MM.1S (cell line): ENCODE measurements around the gene TFR2.

ENCODE experiments used
- DNase-seq: peaks from one replicate; pipeline ENCODE4 v3.0.0-alpha.2; 2015
- H2AFZ ChIP-seq: fragments of 300-600 bp; sonication (generic); 2 replicates; pipeline ENCODE4 v1.6.0; 2016; ENCODE audit warnings: antibody characterized with exemption, low read length
- H3F3A ChIP-seq: fragments of 300-600 bp; sonication (generic); 2 replicates; pipeline ENCODE4 v1.6.1; 2016; ENCODE audit warnings: mild to moderate bottlenecking, antibody characterized with exemption, low read length, moderate library complexity, mixed read lengths; ENCODE audit not compliant: insufficient read depth
- H3K27ac ChIP-seq: fragments of 300-600 bp; sonication (generic); 2 replicates; pipeline ENCODE4 v1.5.1; 2016; ENCODE audit warnings: mild to moderate bottlenecking, low read length
- H3K27me3 ChIP-seq: fragments of 300-600 bp; sonication (generic); replicated peaks from 2 replicates; pipeline ENCODE4 v1.6.0; 2016; ENCODE audit warnings: low read length; ENCODE audit not compliant: insufficient read depth
- H3K36me3 ChIP-seq: fragments of 300-600 bp; sonication (generic); replicated peaks from 2 replicates; pipeline ENCODE4 v1.6.1; 2016; ENCODE audit warnings: mild to moderate bottlenecking, low read length, mixed read lengths; ENCODE audit not compliant: insufficient read depth
- H3K4me1 ChIP-seq: fragments of 300-600 bp; sonication (generic); 2 replicates; pipeline ENCODE4 v1.6.1; 2016; ENCODE audit warnings: low read length, mixed read lengths
- H3K4me2 ChIP-seq: fragments of 300-600 bp; sonication (generic); 2 replicates; pipeline ENCODE4 v1.6.0; 2016; ENCODE audit warnings: low read depth, low read length
- H3K4me3 ChIP-seq: fragments of 300-600 bp; sonication (generic); 2 replicates; pipeline ENCODE4 v1.5.1; 2016; ENCODE audit warnings: low read length, mixed read lengths
- H3K79me2 ChIP-seq: fragments of 300-600 bp; sonication (generic); 2 replicates; pipeline ENCODE4 v1.6.1; 2016; ENCODE audit warnings: mixed run types, low read length, mixed read lengths
- H3K9ac ChIP-seq: fragments of 300-600 bp; sonication (generic); 2 replicates; pipeline ENCODE4 v1.6.1; 2016; ENCODE audit warnings: low read length, mixed read lengths
- H3K9me2 ChIP-seq: fragments of 300-600 bp; sonication (generic); replicated peaks from 2 replicates; pipeline ENCODE4 v1.6.1; 2016; ENCODE audit warnings: mild to moderate bottlenecking, low read length, mixed read lengths; ENCODE audit not compliant: insufficient read depth
- H3K9me3 ChIP-seq: fragments of 300-600 bp; sonication (generic); replicated peaks from 2 replicates; pipeline ENCODE4 v1.6.1; 2016; ENCODE audit warnings: mild to moderate bottlenecking, low read length, mixed read lengths; ENCODE audit not compliant: insufficient read depth
- H4K20me1 ChIP-seq: fragments of 300-600 bp; sonication (generic); 2 replicates; pipeline ENCODE4 v1.6.1; 2016; ENCODE audit warnings: mild to moderate bottlenecking, low read length, moderate library complexity, mixed read lengths; ENCODE audit not compliant: insufficient read depth
- CTCF ChIP-seq: fragments of 300-600 bp; sonication (generic); IDR thresholded peaks from 2 replicates; pipeline ENCODE4 v1.5.1; 2016; ENCODE audit warnings: antibody characterized with exemption, low read length, mixed read lengths
- EZH2 ChIP-seq: fragments of 300-600 bp; sonication (generic); optimal IDR thresholded peaks from 2 replicates; pipeline ENCODE3; 2017; ENCODE audit warnings: low read depth, mild to moderate bottlenecking, antibody characterized with exemption, low read length, mixed read lengths
- EZH2phosphoT487 ChIP-seq: fragments of 300-600 bp; sonication (generic); IDR thresholded peaks from 2 replicates; pipeline ENCODE4 v1.6.1; 2018; ENCODE audit warnings: antibody characterized with exemption, low read length

The TFR2 gene

GRCh38 chr7:100641463-100641859 lies at the start of gene TFR2:
Gene TFR2 (minus strand): TSS chr7:100641552. CDS start chr7:100641509, 43 bp downstream.
- Histone ChIP-seq H3K79me2 (no peaks in the 10 kb centered on the region), H3K36me3 (no peaks in the 10 kb centered on the region), H3F3A (no peaks in the 10 kb centered on the region), H3K9ac (no peak within 1 kb of the TSS), H3K4me3 (peak within 1 kb of the TSS; percentile 39; the same call in 1 of the 2 replicates), H3K27me3 (peaks cover 87% of the 10 kb centered on the region), H3K9me2 (no peaks in the 10 kb centered on the region), H2AFZ (no peak within 1 kb of the TSS; the same call in 1 of the 2 replicates), H3K9me3 (no peaks in the 10 kb centered on the region), H3K4me2 (peak within 1 kb of the TSS; percentile 55; the same call in 1 of the 2 replicates), H3K4me1 (no peaks in the 10 kb centered on the region), H3K27ac (no peak within 1 kb of the TSS), H4K20me1 (no peaks in the 10 kb centered on the region)
- no peak for DNase-seq
- no peak for TF ChIP-seq EZH2phosphoT487
- TF ChIP-seq CTCF: no peak
- TF ChIP-seq EZH2: no peak

GRCh38 chr7:100689230-100690135 lies 48.1 kb upstream of the TFR2 start:
- H3F3A ChIP-seq: peaks cover under 1% of the 10 kb centered on the region; the same call in 1 of the 2 replicates
- H4K20me1 ChIP-seq: peaks cover 4% of the 10 kb centered on the region; the same call in 1 of the 2 replicates

GRCh38 chr7:100688326-100688860 lies 47.0 kb upstream of the TFR2 start:
- H3K36me3 ChIP-seq: 0 out of 2 replicates have a peak, but pooled peaks cover 3% of the 10 kb centered on the region
- DNase-seq: no peak
- no peak overlapping the region for H2AFZ ChIP-seq
- peaks cover 51% of the 10 kb centered on the region for H3K79me2 ChIP-seq
- no peaks in the 10 kb centered on the region for H3K9me3 ChIP-seq
- H3K9me2 ChIP-seq: no peaks in the 10 kb centered on the region
- no peak overlapping the region for H3K27ac ChIP-seq
- no peak overlapping the region for H3K4me2 ChIP-seq
- peaks cover 12% of the 10 kb centered on the region for H3K4me1 ChIP-seq
- no peak overlapping the region for H3K9ac ChIP-seq
- peaks cover 4% of the 10 kb centered on the region; the same call in 1 of the 2 replicates for H4K20me1 ChIP-seq
- no peaks in the 10 kb centered on the region for H3F3A ChIP-seq
- no peaks in the 10 kb centered on the region for H3K27me3 ChIP-seq
- TF ChIP-seq EZH2phosphoT487 (no peak), CTCF (no peak), EZH2 (no peak)
- H3K4me3 ChIP-seq: no peak overlapping the region

More at GRCh38 chr7:100689230-100690135, 48.1 kb upstream of the TFR2 start:
- no peak overlapping the region for H3K4me3 ChIP-seq
- DNase-seq: no peak
- no peak overlapping the region for H3K27ac ChIP-seq
- 0 out of 2 replicates have a peak, but pooled peaks cover 3% of the 10 kb centered on the region for H3K36me3 ChIP-seq
- H3K9ac ChIP-seq: no peak overlapping the region
- no peaks in the 10 kb centered on the region for H3K9me3 ChIP-seq
- peaks cover 53% of the 10 kb centered on the region for H3K79me2 ChIP-seq
- H3K27me3 ChIP-seq: peaks cover under 1% of the 10 kb centered on the region; the same call in 1 of the 2 replicates
- H3K9me2 ChIP-seq: no peaks in the 10 kb centered on the region
- peaks cover 12% of the 10 kb centered on the region for H3K4me1 ChIP-seq
- TF ChIP-seq CTCF (no peak), EZH2 (no peak), EZH2phosphoT487 (no peak)
- no peak overlapping the region for H2AFZ ChIP-seq
- no peak overlapping the region for H3K4me2 ChIP-seq
